Measurements from ENCODE around the gene PTPN23. TPM values are rescaled to one million over a fixed set of nuclear protein-coding genes. Genes with fewer than 3 reads are reported as not detected.
A peak's percentile ranks its signal among the peaks of the same experiment; 100 is the strongest.

Gene PTPN23
- total RNA-seq, 2 donors from 2014 or later = 28.5 to 301 TPM

DNA sequence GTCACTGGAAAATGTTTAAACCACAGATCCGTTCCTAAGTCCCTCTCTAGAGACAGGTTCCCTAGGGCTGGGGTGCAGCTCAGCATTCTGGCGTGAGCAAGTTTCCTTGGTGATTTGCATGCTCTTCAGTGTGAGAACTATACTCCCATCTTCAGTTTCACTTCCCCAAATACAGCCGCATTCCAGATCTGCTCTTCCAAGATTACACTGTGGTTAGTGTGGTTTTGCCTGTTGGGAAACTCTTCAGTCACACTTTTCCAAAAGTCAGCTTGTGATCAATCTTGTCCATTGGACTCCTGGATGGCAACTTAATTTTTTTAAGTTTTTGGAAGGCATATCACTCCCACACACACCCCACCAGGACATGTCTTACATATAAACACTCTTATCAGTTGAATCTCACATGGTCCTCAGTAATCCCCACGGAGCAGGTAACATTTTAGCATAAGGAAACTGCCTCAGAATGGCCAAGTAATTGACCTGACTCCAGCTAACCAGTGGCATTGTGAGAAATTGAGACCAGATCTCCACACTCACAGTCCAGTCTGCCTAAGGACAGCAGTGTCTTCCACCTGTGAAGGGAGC, 33.5 kb upstream of the PTPN23 start:
- Histone ChIP-seq H3K36me3 (replicated peaks in 1 of 2; ENCODE audit: insufficient read depth in 1 of 2, low read depth in 2 of 2) (peaks cover 0 to 3% of the 10 kb centered on the region in 2 donors), H3K9me3 (no peaks in the 10 kb centered on the region), H3K27ac (no peak overlapping the region), H3K27me3 (no peaks in the 10 kb centered on the region), H3K4me3 (no peak overlapping the region), H3K4me1 (no peaks in the 10 kb centered on the region)
- DNase-seq (peak in 1 of 4 donors; percentile 16), ATAC-seq (no peak)
- 59 to 87% methylated on average over 4 of the region's 4 CpGs for WGBS, 2 donors
- intact Hi-C loops (cut with DNase I) = no loop called here
- TF ChIP-seq, protein P1, sequence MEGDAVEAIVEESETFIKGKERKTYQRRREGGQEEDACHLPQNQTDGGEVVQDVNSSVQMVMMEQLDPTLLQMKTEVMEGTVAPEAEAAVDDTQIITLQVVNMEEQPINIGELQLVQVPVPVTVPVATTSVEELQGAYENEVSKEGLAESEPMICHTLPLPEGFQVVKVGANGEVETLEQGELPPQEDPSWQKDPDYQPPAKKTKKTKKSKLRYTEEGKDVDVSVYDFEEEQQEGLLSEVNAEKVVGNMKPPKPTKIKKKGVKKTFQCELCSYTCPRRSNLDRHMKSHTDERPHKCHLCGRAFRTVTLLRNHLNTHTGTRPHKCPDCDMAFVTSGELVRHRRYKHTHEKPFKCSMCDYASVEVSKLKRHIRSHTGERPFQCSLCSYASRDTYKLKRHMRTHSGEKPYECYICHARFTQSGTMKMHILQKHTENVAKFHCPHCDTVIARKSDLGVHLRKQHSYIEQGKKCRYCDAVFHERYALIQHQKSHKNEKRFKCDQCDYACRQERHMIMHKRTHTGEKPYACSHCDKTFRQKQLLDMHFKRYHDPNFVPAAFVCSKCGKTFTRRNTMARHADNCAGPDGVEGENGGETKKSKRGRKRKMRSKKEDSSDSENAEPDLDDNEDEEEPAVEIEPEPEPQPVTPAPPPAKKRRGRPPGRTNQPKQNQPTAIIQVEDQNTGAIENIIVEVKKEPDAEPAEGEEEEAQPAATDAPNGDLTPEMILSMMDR (IDR thresholded peaks at IDR 0.05) = no peak
- TF ChIP-seq POLR2A (IDR thresholded peaks at IDR 0.05) = no peak

DNA sequence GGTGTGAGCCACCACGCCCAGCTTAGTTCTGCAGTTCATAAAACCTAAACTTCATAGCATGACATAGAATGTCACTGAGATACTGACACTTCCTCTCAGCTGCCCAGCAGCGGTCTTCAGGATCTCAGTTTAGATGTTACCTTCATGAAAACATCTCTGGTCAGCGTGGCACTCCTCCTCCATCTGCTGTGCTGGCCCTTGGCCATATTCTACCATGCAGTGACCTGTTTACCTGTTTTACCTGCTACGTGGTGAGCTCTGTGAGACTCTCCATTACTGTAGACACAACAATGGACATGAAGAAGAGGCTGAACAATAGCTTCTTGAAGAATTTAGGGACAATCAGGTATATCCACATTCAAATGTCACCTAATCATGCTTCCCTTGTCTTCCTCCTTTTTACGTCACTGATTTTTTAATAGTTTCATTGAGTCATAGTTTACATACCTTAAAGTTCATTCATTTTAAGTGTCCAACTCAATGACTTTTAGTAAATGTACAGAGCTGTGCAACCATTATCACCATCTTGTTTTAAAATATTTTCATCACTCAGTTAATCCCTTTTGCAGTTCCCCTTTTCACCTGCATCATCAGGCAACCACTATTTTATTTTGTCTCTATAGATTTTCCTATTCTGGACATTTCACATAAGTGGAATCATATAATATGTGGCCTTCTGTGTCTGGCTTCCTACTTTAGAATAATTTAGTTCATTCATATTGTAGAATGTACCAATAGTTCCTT, 32.2 kb upstream of the PTPN23 start:
- Histone ChIP-seq H3K4me1 (no peaks in the 10 kb centered on the region), H3K36me3 (replicated peaks in 1 of 2; ENCODE audit: insufficient read depth in 1 of 2, low read depth in 2 of 2) (peaks cover 0 to 3% of the 10 kb centered on the region in 2 donors), H3K4me3 (no peak overlapping the region), H3K9me3 (no peaks in the 10 kb centered on the region), H3K27me3 (no peaks in the 10 kb centered on the region), H3K27ac (no peak overlapping the region)
- ATAC-seq (no peak), DNase-seq (no peak)
- intact Hi-C loops (cut with DNase I) = no loop called here
- 83 to 88% methylated on average over 5 of the region's 5 CpGs for WGBS, 2 donors
- no peak for TF ChIP-seq POLR2A (IDR thresholded peaks at IDR 0.05)
- TF ChIP-seq, protein P1 (IDR thresholded peaks at IDR 0.05) = no peak

DNA sequence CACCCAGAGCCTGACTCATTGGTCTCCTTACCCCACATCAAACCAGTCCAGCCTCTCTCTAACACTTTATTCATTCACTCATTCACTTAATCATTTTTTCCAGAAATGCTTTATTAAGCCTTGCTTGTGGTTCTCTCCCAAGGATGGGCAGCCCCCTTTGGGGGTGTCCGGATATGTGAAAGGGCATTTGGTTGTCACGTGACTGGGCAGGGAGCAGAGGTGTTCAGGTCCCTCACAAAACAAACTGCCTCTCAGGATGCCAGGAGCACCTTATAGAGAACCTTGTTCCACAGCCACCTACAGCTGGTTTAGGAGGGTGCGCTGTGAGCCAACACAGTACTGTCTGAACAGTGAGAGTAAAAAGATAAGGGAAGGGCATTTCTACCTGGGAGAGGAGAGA, 25.8 kb upstream of the PTPN23 start:
- Histone ChIP-seq H3K4me3 (no peak overlapping the region), H3K27me3 (no peaks in the 10 kb centered on the region), H3K9me3 (peaks cover 0 to 9% (median 0%) of the 10 kb centered on the region in 3 donors), H3K36me3 (replicated peaks in 1 of 2; ENCODE audit: insufficient read depth in 1 of 2, low read depth in 2 of 2) (no peaks in the 10 kb centered on the region), H3K4me1 (no peaks in the 10 kb centered on the region), H3K27ac (no peak overlapping the region)
- TF ChIP-seq, protein P1 (IDR thresholded peaks at IDR 0.05) = no peak
- no peak for TF ChIP-seq POLR2A (IDR thresholded peaks at IDR 0.05)
- DNase-seq (no peak), ATAC-seq (no peak)
- 74 to 84% methylated on average over 3 of the region's 3 CpGs for WGBS, 2 donors
- intact Hi-C loops (cut with DNase I) = no loop called here

DNA sequence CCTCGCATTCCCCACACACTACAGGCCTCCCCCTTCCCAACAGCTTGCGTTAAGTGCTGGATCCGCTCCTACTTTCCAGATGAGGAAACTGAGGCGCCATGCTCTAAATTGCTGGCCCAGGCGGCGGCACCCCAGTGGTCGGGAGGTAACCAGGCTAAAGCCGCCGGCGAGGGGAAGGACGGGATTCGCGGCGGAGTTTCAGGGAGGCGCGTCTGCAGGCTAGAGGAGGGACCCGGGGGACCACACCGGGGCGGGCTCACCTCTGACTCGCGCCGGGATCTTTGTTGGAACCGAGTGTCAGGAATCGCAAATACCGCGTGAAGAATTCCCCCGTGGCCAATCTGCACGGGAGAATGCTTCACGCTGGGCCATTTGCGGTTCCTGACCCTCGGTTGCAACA, 24.6 kb upstream of the PTPN23 start:
- WGBS, 2 donors = 88 to 92% methylated on average over 24 to 31 of the region's 31 CpGs
- H3K27me3 ChIP-seq = no peaks in the 10 kb centered on the region
- H3K27ac ChIP-seq = no peak overlapping the region
- intact Hi-C loops (cut with DNase I) = no loop called here
- no peaks in the 10 kb centered on the region for H3K36me3 ChIP-seq (replicated peaks in 1 of 2; ENCODE audit: insufficient read depth in 1 of 2, low read depth in 2 of 2)
- H3K9me3 ChIP-seq = peaks cover 0 to 9% (median 0%) of the 10 kb centered on the region in 3 donors
- TF ChIP-seq, protein P1 (IDR thresholded peaks at IDR 0.05) = no peak
- no peak for TF ChIP-seq POLR2A (IDR thresholded peaks at IDR 0.05)
- DNase-seq = no peak
- no peak overlapping the region for H3K4me3 ChIP-seq
- H3K4me1 ChIP-seq = no peaks in the 10 kb centered on the region
- no peak for ATAC-seq

Measured in body of pancreas (tissue), 4 donors.